NCI-H226 (cell line): Measurements from ENCODE around the gene TSC1.

Experiments
- DNase-seq: peaks from one replicate; pipeline ENCODE4 v3.0.0-alpha.2; 2015

The TSC1 gene

DNA sequence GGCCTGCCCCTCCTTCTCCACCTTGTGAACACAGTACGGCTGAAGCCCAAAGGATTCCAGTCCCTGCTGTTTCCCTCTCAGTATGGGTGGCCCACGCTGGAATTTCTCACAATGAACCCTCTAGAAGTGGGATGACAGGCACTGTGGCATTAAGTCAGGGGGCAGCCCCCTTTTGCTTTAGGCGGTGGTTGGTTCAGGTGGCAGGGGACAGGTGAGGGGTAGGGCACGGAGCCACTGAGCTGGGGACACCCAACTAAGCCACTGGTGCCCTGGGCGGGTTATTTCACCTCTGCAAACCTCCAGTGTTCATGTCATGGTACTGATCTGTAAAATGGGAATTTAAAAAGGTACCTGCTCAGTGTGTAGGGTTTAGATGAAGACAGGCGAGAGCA is 58.1 kb downstream of the TSC1 start:
- no peak for DNase-seq

DNA sequence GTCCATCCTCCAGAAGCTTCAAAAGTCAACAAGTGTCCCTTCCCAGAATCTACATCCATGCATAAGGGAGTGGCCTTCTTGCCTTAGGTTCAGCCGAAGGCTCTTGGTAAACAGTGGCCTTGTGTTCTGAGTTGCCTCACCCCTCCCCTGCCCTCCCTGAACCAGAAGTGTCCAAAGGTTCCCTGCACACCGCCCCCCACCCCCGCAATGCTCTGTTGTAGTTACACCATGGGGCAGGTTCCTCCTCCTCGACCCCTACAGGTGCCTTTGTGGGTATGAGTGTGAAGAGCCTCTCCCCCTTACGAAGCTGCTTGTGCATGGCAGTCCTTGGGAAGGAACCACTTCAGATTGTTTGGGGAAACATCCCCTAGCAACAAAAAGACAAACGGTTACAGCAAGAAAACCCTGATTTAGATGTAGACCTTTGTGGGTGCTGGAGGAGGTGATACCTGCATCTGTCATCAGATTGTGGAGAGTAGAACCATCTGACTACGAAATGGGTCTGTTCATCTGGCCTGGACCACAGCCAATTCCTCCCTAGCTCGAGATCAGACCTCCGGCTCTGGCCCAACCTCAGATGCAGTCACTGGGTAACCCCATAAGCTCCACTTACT is 58.6 kb downstream of the TSC1 start:
- no peak for DNase-seq

DNA sequence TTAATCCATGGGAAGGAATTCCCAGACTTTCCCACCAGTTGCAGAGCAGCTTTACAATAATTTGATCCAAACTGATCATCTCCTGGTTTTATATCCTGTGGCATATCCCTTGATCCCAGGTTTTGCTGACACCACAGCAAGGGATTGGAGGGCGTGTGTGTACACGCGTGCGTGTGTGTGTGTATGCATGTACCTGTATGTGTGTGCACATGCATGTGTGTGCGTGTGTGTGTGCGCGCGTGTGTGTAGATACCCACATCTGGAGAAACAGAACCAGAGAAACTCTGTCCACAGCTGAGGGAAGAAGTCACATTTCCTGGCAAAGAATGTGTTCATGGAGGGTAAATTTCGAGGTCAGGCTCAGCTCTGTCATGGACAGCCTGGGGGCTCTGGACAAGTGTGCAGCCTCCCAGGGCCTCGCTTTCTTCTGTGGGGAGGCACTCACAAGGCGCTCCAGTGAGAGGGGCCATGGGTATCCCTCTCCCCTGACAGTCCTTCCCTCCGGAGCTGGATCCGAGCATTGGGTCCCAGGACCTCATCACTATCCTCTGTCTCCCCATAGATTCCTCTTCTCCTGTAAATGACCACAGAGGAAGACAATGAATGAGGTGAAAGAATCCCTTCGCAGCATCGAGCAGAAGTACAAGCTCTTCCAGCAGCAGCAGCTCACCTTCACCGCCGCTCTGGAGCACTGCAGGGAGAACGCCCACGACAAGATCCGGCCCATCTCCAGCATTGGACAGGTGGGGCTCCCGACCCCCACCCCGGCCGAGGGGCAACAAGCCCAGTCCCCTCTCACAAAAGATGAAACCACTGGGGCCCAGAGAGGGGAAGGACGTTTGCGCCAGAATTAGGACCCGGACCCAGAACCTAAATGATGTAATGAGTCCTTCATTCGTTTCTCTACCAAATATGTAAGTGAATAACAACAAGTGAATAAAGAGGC is 60.8 kb downstream of the TSC1 start:
- DNase-seq: no peak

DNA sequence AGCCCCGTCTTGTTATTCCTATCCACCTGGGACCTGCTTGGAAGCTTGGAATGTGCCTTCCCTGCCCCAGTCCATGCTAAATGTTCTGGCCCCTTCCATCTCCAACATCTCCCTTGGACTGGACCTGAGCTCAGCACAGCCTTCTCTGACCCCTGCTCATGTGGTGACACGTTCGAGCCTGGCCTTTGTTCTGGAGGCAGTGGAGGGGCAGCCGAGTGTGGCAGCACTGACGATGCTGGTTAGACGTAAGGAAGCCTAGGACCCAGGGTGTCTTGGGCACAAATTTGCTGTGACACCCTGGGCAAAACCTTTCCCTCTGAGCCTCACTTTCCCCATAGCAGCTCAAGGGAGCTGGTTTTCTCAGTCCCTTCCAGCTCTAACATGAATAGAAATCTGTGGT is 61.8 kb downstream of the TSC1 start:
- DNase-seq: no peak

- no peak for DNase-seq
Observed at GRCh38 chr9:132881826-132882225, 62.6 kb downstream of the TSC1 start.

DNA sequence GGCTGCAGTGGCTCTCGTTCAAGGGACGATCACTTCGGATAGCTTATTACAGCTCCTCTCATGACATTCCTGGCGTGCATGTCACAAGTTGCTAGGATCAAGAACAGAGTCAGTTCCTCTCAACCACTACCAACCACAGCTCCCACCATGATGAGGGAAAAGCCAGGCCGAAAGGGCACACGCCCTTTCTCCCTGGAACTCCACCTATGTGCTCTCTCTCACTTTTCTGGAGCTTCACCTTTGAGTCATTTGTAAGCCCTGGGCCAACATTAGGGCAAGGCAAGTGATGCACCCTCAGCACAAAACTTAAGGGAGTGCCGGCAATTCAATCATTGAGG is 64.1 kb downstream of the TSC1 start:
- DNase-seq: no peak

GRCh38 chr9:132879457-132880323 is 64.7 kb downstream of the TSC1 start:
- no peak for DNase-seq

DNA sequence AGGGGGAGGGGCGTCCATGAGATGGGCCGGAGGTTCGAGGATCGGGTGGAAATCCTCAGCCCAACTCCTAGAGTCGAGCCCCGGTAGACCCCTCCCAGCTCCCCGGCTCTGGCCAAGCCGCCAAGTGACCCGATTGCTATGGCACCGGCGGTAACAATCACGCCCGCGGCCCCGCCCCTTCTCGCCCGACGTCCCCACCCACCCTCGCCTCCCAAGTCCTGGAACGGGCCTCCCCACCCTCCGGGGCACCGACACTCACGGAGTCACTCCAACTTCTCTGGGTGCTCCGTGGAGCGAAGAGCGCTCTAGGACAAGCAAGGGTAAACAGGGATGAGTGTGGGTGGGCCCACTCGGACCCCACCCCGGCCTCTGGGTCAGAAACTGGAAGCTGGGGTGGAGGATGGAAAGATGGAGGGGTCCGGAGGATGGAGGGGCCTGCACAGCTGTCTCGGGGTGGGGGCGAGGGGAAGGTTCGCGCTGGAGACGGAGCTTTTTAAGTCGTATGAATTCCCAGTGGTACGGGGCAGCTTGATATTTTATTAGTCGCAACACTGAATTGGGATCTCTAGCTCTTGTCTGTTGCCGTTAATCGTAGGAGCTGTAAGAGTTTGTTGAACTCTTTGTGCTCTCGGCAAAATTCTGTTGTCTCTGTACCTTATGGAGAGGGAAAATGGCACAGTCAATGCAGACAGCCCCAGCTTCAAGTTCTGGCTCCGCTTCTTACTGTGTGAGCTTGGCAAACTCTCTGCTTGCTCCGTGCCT is 65.5 kb downstream of the TSC1 start, which contains the start of gene SPACA9:
SPACA9 (plus strand) TSS at position 204 of the 762 bp plus-strand sequence. CDS start 5,050 bp downstream, outside the sequence.
- no peak for DNase-seq

- DNase-seq: peak; percentile 58
Observed at GRCh38 chr9:132877824-132878694, 66.4 kb downstream of the TSC1 start, which contains the start of gene AK8. Gene AK8 (minus strand): TSS chr9:132878284. CDS start chr9:132878255, 29 bp downstream.

GRCh38 chr9:132877458-132877823 is 67.0 kb downstream of the TSC1 start:
- DNase-seq: no peak

- no peak for DNase-seq
Observed at GRCh38 chr9:132876849-132877248, 67.6 kb downstream of the TSC1 start.

GRCh38 chr9:132875159-132875558 is 69.3 kb downstream of the TSC1 start:
- no peak for DNase-seq

- no peak for DNase-seq
Observed at GRCh38 chr9:132873403-132873802, 71.0 kb downstream of the TSC1 start.

- no peak for DNase-seq
Observed at GRCh38 chr9:132869266-132869665, 75.2 kb downstream of the TSC1 start.

DNA sequence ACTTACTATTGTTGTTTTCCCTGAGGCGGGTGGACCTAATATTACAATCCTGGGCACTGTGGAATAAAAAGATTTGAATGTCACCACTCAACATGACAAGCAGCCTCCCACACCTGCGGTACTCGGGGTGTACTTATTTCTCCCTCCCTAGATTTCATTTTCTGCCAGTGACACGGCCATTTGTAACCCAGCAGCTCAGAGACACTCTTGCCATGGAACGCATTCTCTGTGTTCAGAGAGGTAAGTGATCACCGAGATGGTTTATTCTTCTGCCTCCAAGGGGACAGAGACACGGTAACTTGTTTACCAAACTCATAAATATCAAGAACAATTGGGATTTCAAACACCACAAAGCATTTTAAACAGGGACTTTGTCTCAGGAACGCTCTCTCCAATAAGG is 77.5 kb downstream of the TSC1 start:
- no peak for DNase-seq

- DNase-seq: no peak
Observed at GRCh38 chr9:132864691-132865090, 79.7 kb downstream of the TSC1 start.

DNA sequence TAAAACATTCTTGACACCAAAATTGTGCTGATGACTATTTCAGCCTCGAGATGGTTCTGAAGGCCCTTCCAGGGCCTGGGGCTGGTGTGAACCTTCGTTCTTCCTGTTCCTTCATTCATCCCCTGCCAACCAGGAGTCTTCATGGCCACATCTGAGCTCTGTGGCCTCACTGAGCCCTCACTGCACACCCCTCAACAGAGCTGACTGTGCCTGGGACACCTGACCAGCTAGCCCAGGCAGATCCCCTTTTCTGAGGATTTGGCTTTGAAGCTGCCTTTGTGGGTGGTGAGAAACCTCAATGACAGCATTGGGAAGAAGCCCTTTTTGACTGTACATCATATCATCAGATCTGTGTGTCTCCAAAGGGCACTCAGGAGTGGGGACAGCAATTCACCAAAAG is 80.1 kb downstream of the TSC1 start:
- no peak for DNase-seq

GRCh38 chr9:132863096-132863495 is 81.3 kb downstream of the TSC1 start:
- DNase-seq: no peak

DNA sequence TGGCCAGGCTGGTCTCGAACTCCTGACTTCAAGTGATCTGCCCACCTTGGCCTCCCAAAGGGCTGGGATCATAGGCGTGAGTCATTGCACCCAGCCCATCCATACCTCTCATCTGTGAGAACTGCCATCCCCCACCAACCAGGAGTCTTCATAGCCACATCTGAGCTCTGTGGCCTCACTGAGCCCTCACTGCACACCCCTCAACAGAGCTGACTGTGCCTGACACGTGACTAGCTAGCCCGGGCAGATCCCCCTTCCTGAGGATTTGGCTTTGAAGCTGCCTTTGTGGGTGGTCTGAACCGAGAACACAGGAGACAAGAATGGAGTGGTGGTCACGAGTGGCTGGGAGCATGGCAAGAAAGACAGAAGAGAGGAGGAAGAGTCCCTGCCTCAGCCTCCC is 81.9 kb downstream of the TSC1 start:
- DNase-seq: no peak

DNA sequence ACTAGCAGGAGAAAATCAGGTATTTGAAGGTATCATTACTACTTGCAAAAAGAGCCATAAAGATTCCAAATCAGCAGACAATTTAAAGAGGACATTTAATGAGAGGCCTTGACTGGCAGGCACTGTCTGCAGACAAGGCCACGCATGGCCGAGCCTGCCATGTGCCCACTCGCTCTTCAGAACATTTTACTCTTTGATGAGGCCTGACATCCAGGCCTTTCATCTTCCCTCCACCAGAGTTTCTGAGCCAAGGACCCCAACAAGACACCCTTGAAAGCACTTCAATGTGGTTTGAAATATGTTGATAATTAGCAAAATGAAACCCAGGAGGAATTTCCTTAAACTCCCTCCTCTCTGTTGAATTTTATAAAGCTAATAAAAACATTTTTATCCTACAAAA is 82.8 kb downstream of the TSC1 start:
- no peak for DNase-seq

- no peak for DNase-seq
Observed at GRCh38 chr9:132858751-132859150, 85.7 kb downstream of the TSC1 start.
